Thymus (tissue), 11 donors: ENCODE results near the gene HOTAIR. TPM values are rescaled to one million over a fixed set of nuclear protein-coding genes. Genes with fewer than 3 reads are reported as not detected.

Experiments
- DNase-seq, 9 donors: peaks; one replicate each; pipeline ENCODE4 v3.0.0-alpha.2; 2013; ENCODE audit warnings: low spot score in 9 of 9, low read depth in 6 of 9, missing footprints in 1 of 9
- H3K27ac ChIP-seq, 2 donors: one replicate each; pipeline ENCODE4 v1.5.1; 2013; ENCODE audit warnings: control low read depth in 1 of 2, low read depth in 1 of 2, low read length in 1 of 2, mild to moderate bottlenecking in 1 of 2, moderate library complexity in 1 of 2
- H3K27me3 ChIP-seq, 2 donors: one replicate each; pipeline ENCODE4 v1.5.1; 2013; ENCODE audit warnings: low read length in 1 of 2; ENCODE audit not compliant: control insufficient read depth in 2 of 2, insufficient read depth in 1 of 2
- H3K36me3 ChIP-seq, 2 donors: one replicate each; pipeline ENCODE4 v1.5.1; 2013; ENCODE audit warnings: low read length in 1 of 2, mild to moderate bottlenecking in 1 of 2, moderate library complexity in 1 of 2; ENCODE audit not compliant: control insufficient read depth in 2 of 2, insufficient read depth in 2 of 2
- H3K4me1 ChIP-seq, 2 donors: one replicate each; pipeline ENCODE4 v1.5.1; 2013; ENCODE audit warnings: low read length in 2 of 2; ENCODE audit not compliant: control insufficient read depth in 2 of 2, insufficient read depth in 2 of 2
- H3K4me3 ChIP-seq, 2 donors: one replicate each; pipeline ENCODE4 v1.5.1; 2013; ENCODE audit warnings: low read length in 2 of 2, control low read depth in 1 of 2, mild to moderate bottlenecking in 1 of 2
- H3K9me3 ChIP-seq, 2 donors: one replicate each; pipeline ENCODE4 v1.5.1; 2013; ENCODE audit warnings: low read length in 1 of 2, mild to moderate bottlenecking in 1 of 2; ENCODE audit not compliant: control insufficient read depth in 2 of 2, insufficient read depth in 1 of 2
- WGBS: extraction: QIAGEN DNeasy Blood & Tissue Kit; methylation state at CpG from one replicate; pipeline ENCODE4 v1.1.7; 2013; 5-methylcytosine and 5-hydroxymethylcytosine counted together
- polyA plus RNA-seq: library from polyadenylated mRNA; stranded (reverse); fragments of 200-250 nt; gene quantifications from one replicate; pipeline ENCODE4 v1.2.3, GENCODE V29; 2013
- total RNA-seq: library from RNA; stranded (reverse); fragments of 120-200 nt; gene quantifications from one replicate; pipeline ENCODE4 v1.2.4, GENCODE V29; 2013
- donor health status: healthy.

HOTAIR gene
- total and polyA plus RNA-seq, 2 donors, result 0.25 TPM; not detected in 1

DNA sequence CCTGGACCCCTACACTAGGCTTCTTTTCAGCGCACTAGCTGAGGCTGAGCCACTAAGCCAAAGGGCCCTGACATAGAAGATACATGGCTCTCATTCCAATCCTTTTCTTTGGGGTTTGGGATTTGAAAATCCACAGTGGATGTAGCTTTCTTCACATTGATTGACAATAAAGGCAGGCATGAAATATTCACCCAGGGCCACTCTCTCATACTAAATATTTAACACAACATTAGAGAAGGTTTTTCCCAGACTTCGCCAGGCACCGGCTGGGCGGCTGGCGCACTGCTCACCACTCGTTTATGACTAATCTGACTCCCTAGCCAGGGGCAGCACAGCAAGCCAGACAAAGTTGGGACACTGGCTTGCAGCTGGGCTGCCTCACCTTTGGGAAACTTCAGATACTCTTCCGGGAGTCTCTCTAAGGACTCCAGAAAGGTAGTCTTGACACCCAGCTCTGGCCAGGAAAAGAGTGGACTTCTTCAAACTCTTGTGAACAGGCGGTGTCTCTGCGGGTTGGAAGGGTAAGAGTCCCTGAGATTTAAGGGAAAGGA lies 2.5 kb downstream of the HOTAIR start:
- no peak for DNase-seq
- H3K27me3 ChIP-seq, result peaks cover 87 to 100% of the 10 kb centered on the region in 2 donors
- H3K9me3 ChIP-seq, result peaks cover 0 to 16% of the 10 kb centered on the region in 2 donors
- WGBS, result 31% methylated on average over 9 of the region's 9 CpGs
- H3K4me3 ChIP-seq, result no peak overlapping the region
- H3K27ac ChIP-seq, result no peak overlapping the region
- H3K4me1 ChIP-seq, result no peaks in the 10 kb centered on the region
- H3K36me3 ChIP-seq, result no peaks in the 10 kb centered on the region

- H3K27me3 ChIP-seq, result peaks cover 87 to 100% of the 10 kb centered on the region in 2 donors
- no peaks in the 10 kb centered on the region for H3K4me1 ChIP-seq
- 27% methylated on average over 2 of the region's 2 CpGs for WGBS
- no peaks in the 10 kb centered on the region for H3K36me3 ChIP-seq
- no peak overlapping the region for H3K4me3 ChIP-seq
- peaks cover 0 to 16% of the 10 kb centered on the region in 2 donors for H3K9me3 ChIP-seq
- DNase-seq, result no peak
- no peak overlapping the region for H3K27ac ChIP-seq
Observed at GRCh38 chr12:53971686-53972085, 3.1 kb downstream of the HOTAIR start.

DNA sequence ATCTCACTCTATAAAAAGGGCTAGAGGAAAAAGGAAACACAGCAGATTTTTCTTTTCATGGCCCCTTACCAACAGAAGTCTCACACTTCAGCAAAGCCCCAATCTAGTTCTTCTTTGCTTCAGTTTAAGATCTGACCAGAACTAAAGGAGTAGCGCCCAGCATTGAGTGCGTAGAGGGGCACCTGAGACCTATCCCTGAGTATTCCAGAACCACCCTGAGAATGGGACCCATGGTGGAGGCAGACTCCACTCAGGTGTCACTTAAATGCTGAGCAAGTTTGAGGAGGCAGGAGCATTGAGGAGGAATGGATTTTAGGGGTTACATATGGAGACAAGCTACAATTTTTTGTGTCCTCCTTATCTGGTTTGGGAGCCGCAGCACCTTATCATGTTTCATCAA lies 3.6 kb downstream of the HOTAIR start:
- Histone ChIP-seq H3K4me3 (no peak overlapping the region), H3K9me3 (peaks cover 0 to 16% of the 10 kb centered on the region in 2 donors), H3K4me1 (no peaks in the 10 kb centered on the region), H3K27me3 (peaks cover 87 to 100% of the 10 kb centered on the region in 2 donors), H3K36me3 (no peaks in the 10 kb centered on the region), H3K27ac (no peak overlapping the region)
- WGBS, result 71% methylated on average over 3 of the region's 3 CpGs
- DNase-seq, result no peak

DNA sequence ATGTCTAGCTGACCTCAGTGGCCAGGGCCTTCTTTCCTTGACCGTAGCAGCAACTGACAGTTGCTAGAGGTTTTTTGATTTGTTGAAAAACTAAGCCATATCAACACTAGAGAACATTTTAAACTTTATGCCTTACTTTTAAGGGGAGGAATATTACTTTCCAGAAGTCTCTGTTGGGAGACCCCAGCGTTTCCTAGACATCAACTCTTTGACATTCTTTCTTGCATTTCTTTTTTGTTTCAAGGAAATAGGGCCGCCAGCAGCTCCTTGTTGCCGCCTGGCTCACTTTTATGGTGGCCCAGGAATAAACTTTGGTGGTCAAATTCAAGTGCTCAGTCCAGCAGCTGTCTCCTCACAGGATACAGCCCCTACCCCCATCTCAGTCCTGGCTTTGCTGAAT lies 4.3 kb downstream of the HOTAIR start:
- peaks cover 0 to 12% of the 10 kb centered on the region in 2 donors for H3K9me3 ChIP-seq
- H3K27me3 ChIP-seq, result peaks cover 88 to 100% of the 10 kb centered on the region in 2 donors
- no peaks in the 10 kb centered on the region for H3K4me1 ChIP-seq
- no peak overlapping the region for H3K27ac ChIP-seq
- H3K4me3 ChIP-seq, result no peak overlapping the region
- 23% methylated on average over 4 of the region's 4 CpGs for WGBS
- no peaks in the 10 kb centered on the region for H3K36me3 ChIP-seq
- no peak for DNase-seq

DNA sequence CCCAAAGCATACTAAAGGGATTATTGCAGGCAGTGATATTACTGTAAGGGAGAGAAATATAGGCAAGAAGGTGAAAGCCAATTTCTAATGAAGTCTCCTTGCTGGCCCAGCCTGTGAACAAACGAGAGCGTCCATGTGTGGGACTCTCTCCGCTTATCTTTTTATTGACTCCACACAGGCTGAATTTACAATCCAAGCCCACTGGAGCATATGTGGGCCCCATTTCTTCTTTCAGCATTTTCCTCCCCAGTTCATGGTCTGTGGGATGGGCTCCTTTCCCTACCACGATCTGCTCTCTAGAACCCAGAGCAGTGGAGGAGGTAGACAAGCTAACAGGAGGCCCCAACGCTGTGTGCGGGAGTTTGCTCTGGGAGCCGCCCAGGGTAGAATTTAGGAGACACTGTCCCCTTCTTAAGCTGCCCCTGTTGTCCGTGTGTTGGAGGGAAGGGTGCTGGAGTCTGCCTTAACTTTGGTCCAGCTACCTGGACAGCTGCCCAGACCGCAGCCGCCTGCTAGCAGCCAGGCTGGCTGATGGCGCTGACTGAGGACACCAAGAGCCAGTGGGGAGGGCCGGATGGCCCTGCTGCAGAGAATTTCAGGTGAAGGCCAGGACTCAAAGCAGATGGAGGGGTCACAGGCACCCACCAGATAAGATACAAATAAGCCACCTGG lies 5.0 kb downstream of the HOTAIR start:
- H3K4me3 ChIP-seq, result no peak overlapping the region
- peaks cover 85 to 100% of the 10 kb centered on the region in 2 donors for H3K27me3 ChIP-seq

GRCh38 chr12:53968214-53969127 lies 6.3 kb downstream of the HOTAIR start:
- peaks cover 0 to 4% of the 10 kb centered on the region in 2 donors for H3K9me3 ChIP-seq
- no peak overlapping the region for H3K27ac ChIP-seq
- peaks cover 81 to 100% of the 10 kb centered on the region in 2 donors for H3K27me3 ChIP-seq
- 14% methylated on average over 24 of the region's 24 CpGs for WGBS
- H3K36me3 ChIP-seq, result no peaks in the 10 kb centered on the region
- no peak overlapping the region for H3K4me3 ChIP-seq
- no peak for DNase-seq
- H3K4me1 ChIP-seq, result no peaks in the 10 kb centered on the region

More for the DNA sequence above, 5.0 kb downstream of the HOTAIR start:
- H3K36me3 ChIP-seq, result no peaks in the 10 kb centered on the region
- H3K4me1 ChIP-seq, result no peaks in the 10 kb centered on the region
- peaks cover 0 to 10% of the 10 kb centered on the region in 2 donors for H3K9me3 ChIP-seq
- no peak for DNase-seq
- no peak overlapping the region for H3K27ac ChIP-seq
- WGBS, result 22% methylated on average over 12 of the region's 12 CpGs

DNA sequence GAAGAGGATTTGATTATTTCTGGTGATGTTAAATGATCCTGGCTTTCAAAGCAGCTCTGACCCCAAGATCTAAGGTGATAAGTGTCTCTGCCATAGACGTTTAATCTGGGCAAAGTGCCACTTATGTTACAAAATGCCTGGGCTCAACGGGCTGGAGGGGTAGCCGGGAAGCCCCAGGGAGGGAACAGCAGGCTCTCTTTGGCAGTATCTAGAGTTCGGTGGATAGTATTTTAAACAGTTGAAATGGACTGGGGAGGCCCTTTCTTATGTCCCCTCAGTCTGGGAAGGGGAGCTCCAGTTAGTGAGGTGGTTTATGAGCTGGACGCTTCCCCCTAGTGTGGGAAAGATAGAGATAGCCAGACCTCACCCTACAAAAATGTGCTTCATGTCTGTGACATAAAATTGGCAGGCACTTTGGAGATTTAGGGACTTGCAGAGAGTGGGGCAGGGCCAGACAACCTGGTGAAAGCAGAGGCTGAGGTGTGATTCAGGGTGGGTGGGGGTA lies 7.3 kb downstream of the HOTAIR start:
- DNase-seq, result no peak
- Histone ChIP-seq H3K4me3 (no peak overlapping the region), H3K4me1 (no peaks in the 10 kb centered on the region), H3K27ac (no peak overlapping the region), H3K9me3 (no peaks in the 10 kb centered on the region), H3K36me3 (no peaks in the 10 kb centered on the region), H3K27me3 (peaks cover 89 to 100% of the 10 kb centered on the region in 2 donors)
- 8% methylated on average over 5 of the region's 5 CpGs for WGBS

DNA sequence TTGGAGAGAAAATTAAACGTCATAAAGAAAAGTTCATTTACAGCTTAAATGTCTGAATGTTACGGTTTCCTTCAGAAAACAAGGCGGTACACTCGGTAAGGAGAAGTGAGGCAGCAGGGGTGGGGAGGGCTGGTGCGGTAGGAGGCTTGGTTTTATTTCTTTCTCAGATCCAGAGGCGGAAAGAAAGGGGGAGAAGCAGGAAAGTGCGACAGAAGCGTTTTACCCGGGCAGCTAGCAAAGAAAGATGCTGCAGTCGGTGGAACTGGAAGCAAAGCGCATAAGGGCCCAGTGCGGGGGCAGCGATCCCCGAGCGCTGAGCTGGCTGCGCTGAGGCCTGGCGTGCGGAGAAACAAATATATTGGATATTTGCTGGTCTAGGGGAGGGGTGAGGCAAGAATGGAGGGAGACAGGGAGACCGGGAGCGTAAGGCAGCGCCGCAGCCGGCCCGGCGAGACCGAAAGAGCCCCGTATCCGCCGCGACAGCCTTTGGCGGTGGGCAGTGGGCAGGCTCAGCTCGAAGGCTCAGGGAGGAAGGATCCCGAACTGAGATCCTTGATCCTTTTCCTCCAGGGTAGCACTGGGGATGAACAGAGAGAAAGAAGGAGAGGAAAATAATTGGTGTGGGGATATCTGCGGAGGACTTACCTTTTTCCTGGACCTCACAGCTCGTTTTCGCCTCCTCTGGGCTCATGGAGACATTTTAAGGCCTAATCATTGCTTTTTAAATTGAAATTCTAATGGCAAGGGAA lies 8.2 kb downstream of the HOTAIR start:
- Histone ChIP-seq H3K27ac (no peak overlapping the region), H3K36me3 (no peaks in the 10 kb centered on the region), H3K4me1 (no peaks in the 10 kb centered on the region), H3K27me3 (peaks cover 87 to 100% of the 10 kb centered on the region in 2 donors), H3K4me3 (no peak overlapping the region), H3K9me3 (peaks cover 0 to under 1% of the 10 kb centered on the region in 2 donors)
- WGBS, result 7% methylated on average over 36 of the region's 36 CpGs
- no peak for DNase-seq
